Choroid plexus epithelial cell (primary cell): Measurements from ENCODE around the gene HMGCS1.

Source experiments
- DNase-seq: peaks from one replicate; pipeline ENCODE4 v3.0.0-alpha.2; 2010; ENCODE audit warnings: low read depth
- H3K4me3 ChIP-seq: 2 replicates; pipeline ENCODE4 v1.5.1; 2011; ENCODE audit warnings: low read depth, mild to moderate bottlenecking, control low read depth, low read length, moderate library complexity
- TF ChIP-seq, protein P1 (sequence below): conservative IDR thresholded peaks from 2 replicates; pipeline ENCODE4 v1.5.1; 2011; ENCODE audit warnings: low read depth, mild to moderate bottlenecking, control low read depth, inconsistent platforms, low read length, moderate library complexity

HMGCS1 gene

DNA sequence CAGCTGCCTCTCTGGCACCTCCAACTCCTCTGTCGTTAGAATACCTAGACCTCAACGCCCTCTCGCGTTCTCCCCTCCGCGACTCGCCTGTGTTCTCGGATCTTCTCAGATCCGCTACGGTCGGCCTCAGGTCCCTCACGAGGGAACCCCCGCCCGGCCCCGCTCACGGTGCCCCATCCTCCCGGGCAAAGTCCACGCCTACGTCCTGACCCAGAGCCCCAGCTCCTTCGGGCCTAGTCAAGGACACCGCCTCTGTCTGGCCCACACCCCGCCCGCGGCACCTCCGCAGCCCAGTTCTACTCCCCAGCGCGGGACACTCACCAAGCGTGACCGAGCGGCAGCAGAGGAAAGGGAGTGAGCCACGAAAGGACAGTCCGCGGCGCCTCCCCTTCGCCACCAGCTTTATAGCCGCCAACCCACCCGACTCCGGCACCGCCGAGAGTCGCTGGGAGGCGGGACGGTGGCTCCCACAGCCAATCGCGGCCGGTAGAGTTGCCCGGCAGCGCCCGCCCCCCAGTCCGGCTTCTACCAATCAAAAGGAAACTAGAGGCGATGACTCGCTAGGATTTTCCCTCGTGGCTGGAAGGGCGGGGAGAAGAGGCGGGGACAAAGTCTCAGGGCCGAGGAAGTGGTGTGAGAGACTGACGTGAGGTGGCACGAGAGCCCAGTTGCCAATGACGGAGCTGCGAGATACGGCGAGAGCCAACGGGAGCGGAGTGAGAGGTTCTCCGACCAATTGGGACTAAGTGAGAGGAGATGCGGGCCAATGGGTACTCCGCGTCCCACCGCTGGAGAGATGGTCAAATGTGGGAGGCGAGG, at the start of gene HMGCS1:
Gene HMGCS1 (minus strand): TSS at position 378 of the 819 bp plus-strand sequence. CDS start 14,447 bp downstream, outside the sequence.
- TF ChIP-seq, protein P1, sequence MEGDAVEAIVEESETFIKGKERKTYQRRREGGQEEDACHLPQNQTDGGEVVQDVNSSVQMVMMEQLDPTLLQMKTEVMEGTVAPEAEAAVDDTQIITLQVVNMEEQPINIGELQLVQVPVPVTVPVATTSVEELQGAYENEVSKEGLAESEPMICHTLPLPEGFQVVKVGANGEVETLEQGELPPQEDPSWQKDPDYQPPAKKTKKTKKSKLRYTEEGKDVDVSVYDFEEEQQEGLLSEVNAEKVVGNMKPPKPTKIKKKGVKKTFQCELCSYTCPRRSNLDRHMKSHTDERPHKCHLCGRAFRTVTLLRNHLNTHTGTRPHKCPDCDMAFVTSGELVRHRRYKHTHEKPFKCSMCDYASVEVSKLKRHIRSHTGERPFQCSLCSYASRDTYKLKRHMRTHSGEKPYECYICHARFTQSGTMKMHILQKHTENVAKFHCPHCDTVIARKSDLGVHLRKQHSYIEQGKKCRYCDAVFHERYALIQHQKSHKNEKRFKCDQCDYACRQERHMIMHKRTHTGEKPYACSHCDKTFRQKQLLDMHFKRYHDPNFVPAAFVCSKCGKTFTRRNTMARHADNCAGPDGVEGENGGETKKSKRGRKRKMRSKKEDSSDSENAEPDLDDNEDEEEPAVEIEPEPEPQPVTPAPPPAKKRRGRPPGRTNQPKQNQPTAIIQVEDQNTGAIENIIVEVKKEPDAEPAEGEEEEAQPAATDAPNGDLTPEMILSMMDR, result no peak

DNA sequence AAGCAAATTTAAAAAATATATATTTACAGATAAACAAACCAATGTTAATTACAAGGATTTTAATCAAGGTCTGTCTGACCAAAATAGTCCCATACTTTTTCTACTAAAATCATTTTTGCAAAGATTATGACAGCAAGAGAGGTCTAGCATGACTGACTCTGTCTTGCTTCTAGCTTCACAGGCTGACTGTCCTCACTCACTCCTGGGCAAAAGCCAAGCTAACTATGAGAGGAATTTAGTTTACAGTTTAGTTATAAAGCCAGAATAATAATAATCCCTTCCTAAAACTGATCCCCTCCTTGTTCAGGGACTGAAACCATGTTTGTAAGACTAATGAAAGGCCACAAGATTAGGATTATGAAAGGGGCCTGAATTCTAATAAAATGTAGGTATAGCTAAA, 45.5 kb upstream of the HMGCS1 start:
- no peak overlapping the region for H3K4me3 ChIP-seq
- no peak for DNase-seq
- TF ChIP-seq, protein P1, result no peak

More for the DNA sequence above, at the start of gene HMGCS1:
- H3K4me3 ChIP-seq, result peak within 1 kb of the TSS; percentile 98
- DNase-seq, result peak; percentile 100

DNA sequence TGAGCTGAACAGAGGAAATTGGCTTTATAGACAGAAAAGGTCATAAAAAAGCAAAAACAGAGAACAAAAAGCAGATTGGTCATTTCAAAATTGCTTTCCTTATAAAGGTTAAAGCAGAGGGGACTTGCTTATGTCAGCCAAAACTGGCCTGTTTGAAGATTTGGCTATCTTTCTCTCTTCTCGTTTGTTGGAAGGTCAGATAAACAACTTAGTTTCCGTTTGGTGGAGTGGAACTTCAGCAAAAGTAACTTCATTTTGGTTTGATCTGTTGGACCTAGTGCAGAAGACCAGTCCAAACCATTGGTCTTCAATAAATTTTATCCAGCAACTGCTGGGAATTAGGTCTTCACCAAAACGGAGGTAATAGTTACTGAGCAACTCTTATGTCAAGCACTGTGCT, 45.1 kb upstream of the HMGCS1 start:
- DNase-seq, result no peak
- TF ChIP-seq, protein P1, result no peak
- no peak overlapping the region for H3K4me3 ChIP-seq

DNA sequence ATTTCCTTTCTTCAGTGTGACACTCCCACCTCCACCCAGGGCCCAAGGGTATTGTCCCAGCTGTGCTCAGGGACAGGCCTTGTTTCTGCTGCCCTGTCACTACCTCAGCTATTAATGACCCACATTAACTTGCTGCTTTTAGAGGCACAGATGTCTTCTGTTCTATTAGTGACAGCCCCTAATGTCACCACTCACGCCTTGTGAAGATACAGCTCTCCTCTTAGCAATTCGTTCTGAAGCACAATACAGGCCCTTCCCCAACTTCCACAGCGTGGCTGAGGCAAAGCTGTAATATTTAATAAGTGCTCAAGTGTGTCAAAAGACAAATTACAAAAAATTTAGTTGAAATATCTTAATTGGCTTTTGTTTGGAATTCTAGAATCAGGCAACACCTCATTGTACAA, 44.7 kb upstream of the HMGCS1 start:
- TF ChIP-seq, protein P1, result no peak
- no peak for DNase-seq
- no peak overlapping the region for H3K4me3 ChIP-seq

DNA sequence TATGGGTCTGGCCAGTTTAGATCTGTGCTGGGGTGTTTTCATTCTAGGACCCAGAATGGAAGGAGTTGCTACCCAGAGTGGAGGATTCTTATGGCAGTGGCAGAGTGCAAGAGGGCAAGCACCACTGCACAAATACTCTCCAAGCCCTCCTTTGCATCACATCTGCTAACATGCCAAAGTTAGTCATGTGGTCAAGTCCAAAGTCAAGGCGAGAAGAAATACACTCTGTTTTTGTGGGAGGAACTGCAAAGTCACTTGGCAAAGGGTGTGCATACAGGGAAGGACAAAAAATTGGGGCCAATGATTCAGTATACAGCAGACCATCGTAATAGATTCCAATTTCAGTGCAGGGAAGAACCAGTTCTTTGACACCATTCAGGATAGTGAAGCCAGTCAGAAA, 43.9 kb upstream of the HMGCS1 start:
- no peak for DNase-seq
- TF ChIP-seq, protein P1, result no peak

DNA sequence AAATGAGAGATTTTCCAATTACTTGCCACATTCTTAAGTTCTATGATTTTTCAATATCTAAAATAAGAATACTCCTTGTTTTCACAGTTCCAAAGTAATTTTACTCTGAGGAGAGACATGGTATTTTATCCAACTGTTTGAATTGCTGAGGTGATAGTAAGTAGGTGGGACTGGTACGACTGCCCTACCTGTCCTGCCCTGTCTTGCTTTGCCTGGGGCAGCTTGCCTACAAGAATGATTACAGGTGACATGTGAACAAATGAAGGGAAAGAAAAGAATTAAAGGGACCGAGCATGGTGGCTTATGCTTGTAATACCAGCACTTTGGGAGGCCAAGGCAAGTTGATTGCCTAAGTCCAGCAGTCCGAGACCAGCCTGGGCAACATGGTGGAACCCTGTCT, 41.6 kb upstream of the HMGCS1 start:
- TF ChIP-seq, protein P1, result no peak
- no peak overlapping the region for H3K4me3 ChIP-seq
- DNase-seq, result no peak

More for the DNA sequence above, 43.9 kb upstream of the HMGCS1 start:
- no peak overlapping the region for H3K4me3 ChIP-seq

DNA sequence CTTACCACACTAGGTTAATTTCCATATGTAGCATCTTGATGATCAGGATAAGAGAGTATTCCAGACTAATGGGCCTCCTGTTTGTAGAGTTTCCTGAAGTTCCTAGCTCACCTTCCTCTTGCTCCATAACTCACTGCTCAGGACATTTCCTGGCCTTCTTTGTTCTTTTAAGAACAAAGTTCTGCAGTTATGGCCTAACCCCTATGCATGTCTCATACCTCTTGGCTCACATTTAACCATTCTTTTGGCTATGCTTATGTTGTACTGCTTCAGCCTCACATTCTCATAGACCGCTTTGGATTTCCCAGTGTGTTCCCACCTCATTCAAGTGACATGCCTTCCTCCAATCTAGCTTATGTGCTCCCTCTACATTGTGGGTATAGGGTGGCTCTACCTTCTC, 40.5 kb upstream of the HMGCS1 start:
- H3K4me3 ChIP-seq, result no peak overlapping the region
- no peak for DNase-seq
- TF ChIP-seq, protein P1, result no peak
